ENCODE results near the gene TAF1C. TPM values are rescaled to one million over a fixed set of nuclear protein-coding genes. Genes with fewer than 3 reads are reported as not detected.

Gene TAF1C
- total RNA-seq, 4 donors from 2014 or later, result 29.4 to 64.2 (median 56.3) TPM

DNA sequence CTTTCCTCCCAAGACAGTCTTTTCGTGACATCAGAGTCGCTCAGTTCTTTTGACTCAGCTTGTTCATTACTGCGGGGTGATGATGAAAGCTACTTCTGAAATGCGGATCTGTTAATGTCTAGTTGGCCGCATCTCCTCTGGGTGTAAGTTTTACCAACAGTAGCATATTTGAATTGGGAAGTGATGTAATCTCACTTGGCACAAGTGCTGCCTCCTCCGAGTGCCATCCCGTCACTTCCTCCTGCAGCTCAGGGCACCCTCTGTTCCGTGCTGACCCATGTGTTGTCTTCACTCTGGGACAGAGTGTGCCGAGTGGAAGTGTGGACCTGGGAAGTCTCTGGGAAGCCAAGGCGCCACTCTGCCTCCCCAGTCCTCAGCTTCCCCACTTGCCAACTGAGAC lies 13.0 kb upstream of the TAF1C start:
- intact Hi-C loops (cut with DNase I), result loop anchor here (10.0 kb wide), 1 partner anchor 285 kb away; no protein-coding TSS in a partner anchor
- TF ChIP-seq POLR2A (IDR thresholded peaks at IDR 0.05), result no peak
- TF ChIP-seq CTCF (IDR thresholded peaks at IDR 0.05), result no peak
- H3K27me3 ChIP-seq, result no peaks in the 10 kb centered on the region
- no peak for DNase-seq
- no peaks in the 10 kb centered on the region for H3K4me1 ChIP-seq
- H3K27ac ChIP-seq, result no peak overlapping the region
- no peak overlapping the region for H3K4me3 ChIP-seq (replicated peaks in 1 of 3)
- H3K9me3 ChIP-seq, result no peaks in the 10 kb centered on the region
- no peaks in the 10 kb centered on the region for H3K36me3 ChIP-seq
- 73 to 97% methylated on average over 9 to 10 of the region's 10 CpGs for WGBS, 2 donors

GRCh38 chr16:84199097-84199496 lies 12.2 kb upstream of the TAF1C start:
- DNase-seq, result no peak
- Histone ChIP-seq H3K9me3 (no peaks in the 10 kb centered on the region), H3K4me3 (replicated peaks in 1 of 3) (no peak overlapping the region), H3K27me3 (no peaks in the 10 kb centered on the region), H3K36me3 (no peaks in the 10 kb centered on the region), H3K27ac (no peak overlapping the region), H3K4me1 (no peaks in the 10 kb centered on the region)
- TF ChIP-seq POLR2A (IDR thresholded peaks at IDR 0.05) (no peak), CTCF (IDR thresholded peaks at IDR 0.05) (no peak)
- 70 to 71% methylated on average over 13 of the region's 13 CpGs for WGBS, 2 donors
- intact Hi-C loops (cut with DNase I), result loop anchor here (10.0 kb wide), 1 partner anchor 286 kb away; no protein-coding TSS in a partner anchor

- no peak for DNase-seq
Observed at GRCh38 chr16:84198401-84198800, 11.5 kb upstream of the TAF1C start.

DNA sequence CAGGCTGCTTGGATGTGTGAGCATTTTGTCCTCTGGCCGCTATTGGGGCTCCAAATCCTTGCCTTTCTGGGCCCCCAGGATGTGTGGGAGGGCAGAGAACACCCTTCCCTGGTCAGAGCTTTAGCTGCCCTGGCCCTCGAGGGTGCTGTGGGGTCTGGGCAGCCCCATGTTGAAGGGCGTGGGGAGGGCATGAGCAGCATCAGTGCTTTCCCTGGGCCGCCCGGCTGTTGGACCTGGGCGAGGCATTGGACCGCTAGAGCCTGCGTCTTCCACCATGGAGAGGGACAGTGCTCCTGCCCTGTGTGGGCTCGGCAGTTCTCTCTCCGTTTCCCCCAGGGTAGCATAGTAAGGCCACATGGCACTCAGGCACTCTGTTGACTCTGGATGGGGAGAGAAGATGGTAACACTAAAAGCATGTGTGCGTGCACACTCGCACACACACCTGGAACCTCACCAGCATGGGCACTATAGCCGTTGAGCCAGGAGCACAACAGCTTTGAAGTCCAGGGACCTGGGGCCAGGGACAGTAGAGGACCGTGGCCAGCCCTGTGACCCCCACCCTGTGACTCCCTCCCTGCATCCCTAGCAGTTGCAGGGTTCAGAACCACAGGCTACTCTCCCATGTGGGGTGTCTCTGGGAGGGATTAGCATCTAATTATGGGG lies 10.7 kb upstream of the TAF1C start:
- Histone ChIP-seq H3K27me3 (no peaks in the 10 kb centered on the region), H3K4me1 (no peaks in the 10 kb centered on the region), H3K27ac (no peak overlapping the region), H3K9me3 (no peaks in the 10 kb centered on the region), H3K36me3 (no peaks in the 10 kb centered on the region), H3K4me3 (replicated peaks in 1 of 3) (no peak overlapping the region)
- no peak for TF ChIP-seq CTCF (IDR thresholded peaks at IDR 0.05)
- no peak for TF ChIP-seq POLR2A (IDR thresholded peaks at IDR 0.05)
- DNase-seq, result no peak
- WGBS, 2 donors, result 85 to 94% methylated on average over 4 to 10 of the region's 14 CpGs
- intact Hi-C loops (cut with DNase I), result loop anchor here (10.0 kb wide), 1 partner anchor 287 kb away; no protein-coding TSS in a partner anchor

More at GRCh38 chr16:84198401-84198800, 11.5 kb upstream of the TAF1C start:
- Histone ChIP-seq H3K27ac (no peak overlapping the region), H3K27me3 (no peaks in the 10 kb centered on the region), H3K4me1 (no peaks in the 10 kb centered on the region), H3K36me3 (no peaks in the 10 kb centered on the region), H3K9me3 (no peaks in the 10 kb centered on the region), H3K4me3 (replicated peaks in 1 of 3) (no peak overlapping the region)
- 82 to 83% methylated on average over 9 to 10 of the region's 10 CpGs for WGBS, 2 donors
- TF ChIP-seq POLR2A (IDR thresholded peaks at IDR 0.05), result no peak
- TF ChIP-seq CTCF (IDR thresholded peaks at IDR 0.05), result no peak
- intact Hi-C loops (cut with DNase I), result loop anchor here (10.0 kb wide), 1 partner anchor 286 kb away; no protein-coding TSS in a partner anchor

GRCh38 chr16:84196727-84197394 lies 10.0 kb upstream of the TAF1C start:
- H3K4me3 ChIP-seq (replicated peaks in 1 of 3), result no peak overlapping the region
- intact Hi-C loops (cut with DNase I), result loop anchor here (10.0 kb wide), 1 partner anchor 288 kb away; no protein-coding TSS in a partner anchor
- DNase-seq, result no peak

More at GRCh38 chr16:84196727-84197394, 10.0 kb upstream of the TAF1C start:
- TF ChIP-seq CTCF (IDR thresholded peaks at IDR 0.05) (no peak), POLR2A (IDR thresholded peaks at IDR 0.05) (no peak)
- 48 to 63% methylated on average over 13 to 16 of the region's 16 CpGs for WGBS, 2 donors
- no peaks in the 10 kb centered on the region for H3K4me1 ChIP-seq
- no peaks in the 10 kb centered on the region for H3K36me3 ChIP-seq
- no peaks in the 10 kb centered on the region for H3K9me3 ChIP-seq
- no peaks in the 10 kb centered on the region for H3K27me3 ChIP-seq
- H3K27ac ChIP-seq, result no peak overlapping the region

All from thyroid gland (tissue), 4 donors.